Stomach (tissue), 4 donors: ENCODE data around the gene ATP2B1.

Source experiments
- EP300 ChIP-seq: sonication (generic); formaldehyde crosslinking; IDR thresholded peaks from one replicate; pipeline ENCODE4 v1.6.1; 2017; ENCODE audit warnings: antibody characterized with exemption
- POLR2A ChIP-seq, 4 donors: fragments of 450-650 bp; IDR thresholded peaks; one replicate each; pipeline ENCODE4 v1.6.1; 2016; ENCODE audit warnings: antibody characterized with exemption in 4 of 4, control low read depth in 2 of 4, mild to moderate bottlenecking in 1 of 4, moderate library complexity in 1 of 4
- POLR2AphosphoS5 ChIP-seq, 3 donors: sonication (generic); formaldehyde crosslinking; IDR thresholded peaks; one replicate each; pipeline ENCODE4 v1.6.1; 2016; ENCODE audit warnings: antibody characterized with exemption in 3 of 3
- TF ChIP-seq, protein P1 (sequence below), 7 experiments: fragments of 450-650 bp in 4 of 7; fragments of 200-600 bp in 3 of 7; sonication (generic) in 3 of 7; IDR thresholded peaks; one replicate each; pipeline ENCODE4 v1.5.1; 2016 to 2019; ENCODE audit warnings: antibody characterized with exemption in 7 of 7, control low read depth in 2 of 7, mild to moderate bottlenecking in 1 of 7

DNA sequence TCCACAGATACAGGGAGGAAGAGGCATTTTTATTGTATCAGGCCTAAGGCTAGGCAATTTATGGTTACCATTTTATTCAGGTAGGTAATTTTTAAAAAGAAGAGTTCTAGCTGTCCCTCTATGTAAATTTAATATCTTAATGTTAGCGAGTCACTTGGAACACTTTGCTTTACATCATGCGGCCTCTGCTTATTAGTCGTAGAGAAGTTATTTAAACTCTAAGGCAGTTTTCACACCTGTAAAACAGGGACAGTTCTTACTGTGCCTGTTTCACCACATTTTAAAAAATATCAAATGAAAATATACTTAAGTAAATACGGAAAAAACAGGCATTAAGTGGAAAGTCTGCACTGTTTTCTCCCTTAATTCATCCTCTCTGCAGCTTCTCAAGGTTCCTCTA is 111.4 kb downstream of the ATP2B1 start:
- TF ChIP-seq, protein P1, sequence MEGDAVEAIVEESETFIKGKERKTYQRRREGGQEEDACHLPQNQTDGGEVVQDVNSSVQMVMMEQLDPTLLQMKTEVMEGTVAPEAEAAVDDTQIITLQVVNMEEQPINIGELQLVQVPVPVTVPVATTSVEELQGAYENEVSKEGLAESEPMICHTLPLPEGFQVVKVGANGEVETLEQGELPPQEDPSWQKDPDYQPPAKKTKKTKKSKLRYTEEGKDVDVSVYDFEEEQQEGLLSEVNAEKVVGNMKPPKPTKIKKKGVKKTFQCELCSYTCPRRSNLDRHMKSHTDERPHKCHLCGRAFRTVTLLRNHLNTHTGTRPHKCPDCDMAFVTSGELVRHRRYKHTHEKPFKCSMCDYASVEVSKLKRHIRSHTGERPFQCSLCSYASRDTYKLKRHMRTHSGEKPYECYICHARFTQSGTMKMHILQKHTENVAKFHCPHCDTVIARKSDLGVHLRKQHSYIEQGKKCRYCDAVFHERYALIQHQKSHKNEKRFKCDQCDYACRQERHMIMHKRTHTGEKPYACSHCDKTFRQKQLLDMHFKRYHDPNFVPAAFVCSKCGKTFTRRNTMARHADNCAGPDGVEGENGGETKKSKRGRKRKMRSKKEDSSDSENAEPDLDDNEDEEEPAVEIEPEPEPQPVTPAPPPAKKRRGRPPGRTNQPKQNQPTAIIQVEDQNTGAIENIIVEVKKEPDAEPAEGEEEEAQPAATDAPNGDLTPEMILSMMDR (IDR thresholded peaks at IDR 0.05) = no peak
- no peak for TF ChIP-seq POLR2A (IDR thresholded peaks at IDR 0.05)
- TF ChIP-seq POLR2AphosphoS5 (IDR thresholded peaks at IDR 0.05) = no peak
- TF ChIP-seq EP300 = no peak
